GM19467 (cell line): Measurements from ENCODE around the gene FHIT.

Experiments
- ATAC-seq: cut with Tn5 transposase; IDR thresholded peaks from one replicate; pipeline ENCODE4 v1.9.1; 2021; ENCODE audit warnings: mild to moderate bottlenecking, moderate library complexity; ENCODE audit not compliant: unreplicated experiment

Gene FHIT

GRCh38 chr3:60316121-60316797 is 935.0 kb downstream of the FHIT start:
- ATAC-seq = no peak

GRCh38 chr3:60313951-60314461 is 937.2 kb downstream of the FHIT start:
- no peak for ATAC-seq

GRCh38 chr3:60313231-60313798 is 937.9 kb downstream of the FHIT start:
- ATAC-seq = no peak

GRCh38 chr3:60309539-60310268 is 941.5 kb downstream of the FHIT start:
- no peak for ATAC-seq

GRCh38 chr3:60308808-60309207 is 942.4 kb downstream of the FHIT start:
- ATAC-seq = no peak

GRCh38 chr3:60307562-60308199 is 943.6 kb downstream of the FHIT start:
- ATAC-seq = no peak

- ATAC-seq = no peak
Measured at GRCh38 chr3:60304112-60304511, 947.1 kb downstream of the FHIT start.

- ATAC-seq = no peak
Measured at GRCh38 chr3:60303160-60303559, 948.1 kb downstream of the FHIT start.

- no peak for ATAC-seq
Measured at GRCh38 chr3:60301142-60301541, 950.1 kb downstream of the FHIT start.

GRCh38 chr3:60298141-60298540 is 953.1 kb downstream of the FHIT start:
- ATAC-seq = no peak

- ATAC-seq = no peak
Measured at GRCh38 chr3:60294181-60294580, 957.1 kb downstream of the FHIT start.

GRCh38 chr3:60291115-60291514 is 960.1 kb downstream of the FHIT start:
- no peak for ATAC-seq

- ATAC-seq = no peak
Measured at GRCh38 chr3:60290122-60290492, 961.1 kb downstream of the FHIT start.

- no peak for ATAC-seq
Measured at GRCh38 chr3:60289341-60290121, 961.7 kb downstream of the FHIT start.

- ATAC-seq = no peak
Measured at GRCh38 chr3:60282866-60283265, 968.4 kb downstream of the FHIT start.

GRCh38 chr3:60281970-60282369 is 969.3 kb downstream of the FHIT start:
- no peak for ATAC-seq

GRCh38 chr3:60277361-60277800 is 973.9 kb downstream of the FHIT start:
- no peak for ATAC-seq

GRCh38 chr3:60276615-60277014 is 974.6 kb downstream of the FHIT start:
- ATAC-seq = no peak

GRCh38 chr3:60274646-60275045 is 976.6 kb downstream of the FHIT start:
- no peak for ATAC-seq

GRCh38 chr3:60274098-60274497 is 977.2 kb downstream of the FHIT start:
- ATAC-seq = no peak

GRCh38 chr3:60269829-60270266 is 981.4 kb downstream of the FHIT start:
- ATAC-seq = no peak
